ENCODE results near the gene LRCOL1.
"Not testable (repeated sequence)": the region's sequence is repeated elsewhere in the genome, so short reads cannot be mapped to it uniquely, and the experiment has no call there.

The LRCOL1 gene

DNA sequence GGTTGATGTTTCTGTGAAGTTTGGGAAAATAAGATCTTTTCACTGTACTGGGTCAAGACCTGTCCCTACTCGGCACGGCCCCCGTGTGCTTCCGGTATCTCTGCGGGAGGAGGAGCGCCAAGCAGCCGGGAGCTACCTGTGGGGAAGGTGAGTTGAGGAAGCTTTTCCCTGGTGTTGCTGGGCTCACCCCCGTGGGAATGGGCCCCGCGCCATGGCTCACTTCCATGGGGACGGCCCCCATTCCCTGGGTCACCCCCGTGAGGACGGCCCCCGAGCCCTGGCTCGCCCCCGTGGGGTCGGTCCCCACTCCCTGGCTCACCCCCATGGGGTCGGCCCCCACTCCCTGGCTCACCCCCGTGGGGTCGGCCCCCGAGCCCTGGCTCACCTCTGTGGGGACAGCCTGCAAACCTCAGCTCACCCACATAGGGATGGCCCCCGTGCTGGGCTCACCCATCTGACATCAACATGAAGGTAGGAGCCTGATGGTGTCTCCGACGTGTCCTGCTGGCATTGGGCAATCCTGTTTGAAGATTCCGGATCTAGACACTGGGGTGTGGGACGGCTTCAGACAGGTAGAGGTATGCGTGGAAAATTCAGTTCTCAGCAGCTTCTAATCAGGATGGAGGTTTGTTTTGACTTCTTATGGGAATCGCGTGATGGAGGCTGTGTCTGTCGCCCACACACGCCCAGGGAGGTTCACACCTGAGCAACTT lies 9.1 kb downstream of the LRCOL1 start:
- no peak for DNase-seq (ENCODE audit: low read depth, low spot score)

DNA sequence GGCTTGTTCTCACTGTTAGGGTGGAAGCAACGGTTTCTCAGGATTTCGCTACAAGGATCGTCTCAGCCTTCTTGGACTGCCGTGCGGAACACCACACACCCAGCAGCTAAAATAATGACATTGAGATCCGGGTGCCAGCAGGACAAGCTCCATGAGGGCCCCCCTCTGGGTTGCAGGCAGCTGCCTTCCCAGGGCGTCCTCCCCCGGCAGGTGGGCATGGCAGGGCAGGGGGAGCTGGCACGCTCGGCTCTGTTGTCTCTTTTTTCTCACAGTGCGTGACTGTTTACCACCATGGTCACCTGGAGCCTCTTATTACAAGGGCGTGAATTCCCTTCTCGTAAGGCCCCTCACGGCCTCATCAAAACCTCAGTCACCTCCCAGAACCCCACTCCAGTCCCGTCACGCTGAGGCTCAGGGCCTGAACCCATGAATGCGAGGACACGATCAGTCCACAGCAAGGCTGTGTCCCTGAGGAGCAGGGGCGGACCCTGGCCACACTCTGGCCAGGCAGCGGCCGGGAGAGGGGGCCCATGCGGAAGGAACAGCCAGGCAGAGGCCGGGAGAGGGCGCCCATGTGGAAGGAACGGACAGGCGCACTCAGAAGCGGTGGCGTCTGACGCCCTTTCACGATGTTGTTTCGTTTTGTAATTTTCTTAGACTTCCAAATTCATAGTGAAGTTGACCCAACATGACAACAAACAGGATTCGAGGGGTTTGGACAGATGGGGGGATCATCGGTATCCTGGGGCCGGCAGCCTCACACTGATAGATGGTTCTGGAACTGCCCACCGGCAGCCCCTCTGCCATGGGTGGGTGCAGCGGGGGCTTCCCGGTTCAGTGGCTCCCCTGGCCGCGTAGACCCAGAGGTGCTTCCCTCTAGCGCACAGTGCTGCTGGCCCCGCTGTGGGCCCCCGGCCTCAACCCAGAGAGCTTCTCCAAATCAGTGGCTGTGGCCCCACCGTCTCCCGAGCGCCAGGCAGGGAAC lies 10.0 kb downstream of the LRCOL1 start:
- DNase-seq (ENCODE audit: low read depth, low spot score) = no peak

DNA sequence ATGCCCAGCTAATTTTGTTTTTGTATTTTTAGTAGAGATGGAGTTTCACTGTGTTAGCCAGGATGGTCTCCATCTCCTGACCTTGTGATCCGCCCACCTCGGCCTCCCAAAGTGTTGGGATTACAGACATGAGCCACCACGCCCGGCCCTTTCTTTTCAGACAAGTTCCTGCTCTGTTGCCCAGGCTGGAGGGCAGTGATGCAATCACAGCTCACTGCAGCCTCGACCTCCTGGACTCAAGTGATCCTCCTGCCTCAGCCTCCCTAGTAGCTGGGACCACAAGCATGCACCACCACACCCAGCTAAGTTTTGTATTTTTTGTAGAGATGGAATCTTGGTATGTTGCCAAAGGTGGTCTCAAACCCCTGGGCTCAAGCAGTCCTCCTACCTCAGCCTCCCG lies 10.9 kb downstream of the LRCOL1 start:
- not testable (repeated sequence) for DNase-seq (ENCODE audit: low read depth, low spot score)

- no peak for DNase-seq (ENCODE audit: low read depth, low spot score)
These were observed 12.8 kb downstream of the LRCOL1 start for GRCh38 chr12:132597333-132598316.

DNA sequence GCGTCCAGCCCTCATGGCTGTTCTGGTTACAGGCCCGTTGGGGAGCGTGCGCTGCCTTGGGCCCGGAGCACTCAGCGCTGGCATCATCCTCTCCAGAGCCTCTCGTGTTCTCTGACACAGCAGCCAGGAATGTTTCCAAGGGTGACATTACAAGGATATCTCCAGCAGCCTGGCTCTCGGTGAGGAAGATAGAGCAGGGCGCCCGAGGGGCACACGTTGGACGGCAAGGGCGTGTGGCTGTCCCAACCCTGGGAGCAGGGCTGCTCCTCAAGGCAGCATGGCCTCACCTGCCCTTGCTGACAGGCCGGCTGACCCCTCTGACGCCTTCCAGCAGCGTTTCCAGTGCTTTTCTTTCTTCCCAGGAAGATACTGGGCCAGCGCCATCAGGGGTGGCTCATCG lies 14.4 kb downstream of the LRCOL1 start:
- DNase-seq (ENCODE audit: low read depth, low spot score) = no peak

- no peak for DNase-seq (ENCODE audit: low read depth, low spot score)
These were observed 15.2 kb downstream of the LRCOL1 start for GRCh38 chr12:132595183-132595582.

DNA sequence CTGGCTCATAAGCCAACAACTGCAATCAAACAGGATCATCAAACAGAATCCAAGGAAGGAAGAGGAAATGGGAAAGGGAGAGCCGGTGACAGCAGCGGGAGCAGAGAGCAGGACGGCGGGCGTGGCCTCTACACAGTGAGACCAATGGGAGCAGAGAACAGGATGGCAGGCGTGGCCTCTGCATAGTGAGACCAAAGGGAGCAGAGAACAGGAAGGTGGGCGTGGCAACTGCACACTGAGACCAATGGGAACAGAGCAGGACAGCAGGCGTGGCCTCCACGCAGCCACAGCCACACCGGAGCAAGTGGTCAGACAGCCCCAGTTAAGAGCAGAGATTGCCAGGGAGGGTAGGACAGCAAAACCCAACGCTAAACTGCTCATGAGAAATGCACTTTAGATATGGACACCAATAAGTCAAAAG lies 16.4 kb downstream of the LRCOL1 start:
- DNase-seq (ENCODE audit: low read depth, low spot score) = no peak

GRCh38 chr12:132593521-132593920 lies 16.9 kb downstream of the LRCOL1 start:
- DNase-seq (ENCODE audit: low read depth, low spot score) = no peak

DNA sequence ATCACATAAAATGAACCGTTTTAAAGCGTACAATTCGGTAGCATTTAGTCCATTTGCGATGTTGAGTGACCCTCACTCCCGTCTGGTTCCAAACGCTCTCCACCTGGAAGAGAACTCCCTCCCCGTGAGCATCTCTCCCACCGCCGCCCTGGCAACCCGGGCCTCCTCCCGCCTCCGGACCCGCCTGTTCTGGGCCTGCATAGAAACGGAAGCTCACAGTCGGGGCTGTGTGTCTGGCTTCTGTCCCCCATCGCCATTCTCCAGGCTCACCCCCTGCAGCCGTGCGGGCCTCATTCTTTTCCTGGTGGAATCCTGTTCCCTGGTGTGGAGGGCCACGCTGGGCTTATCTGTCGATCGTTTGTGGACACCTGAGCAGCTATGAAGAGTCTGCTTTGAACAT lies 17.3 kb downstream of the LRCOL1 start:
- DNase-seq (ENCODE audit: low read depth, low spot score) = no peak

- DNase-seq (ENCODE audit: low read depth, low spot score) = no peak
These were observed 18.0 kb downstream of the LRCOL1 start for GRCh38 chr12:132592282-132592970.

- no peak for DNase-seq (ENCODE audit: low read depth, low spot score)
These were observed 19.1 kb downstream of the LRCOL1 start for GRCh38 chr12:132591107-132591935.

GRCh38 chr12:132588821-132589669 lies 21.3 kb downstream of the LRCOL1 start:
- no peak for DNase-seq (ENCODE audit: low read depth, low spot score)

- DNase-seq (ENCODE audit: low read depth, low spot score) = no peak
These were observed 22.1 kb downstream of the LRCOL1 start for GRCh38 chr12:132588319-132588718.

GRCh38 chr12:132587781-132588180 lies 22.6 kb downstream of the LRCOL1 start:
- no peak for DNase-seq (ENCODE audit: low read depth, low spot score)

GRCh38 chr12:132586929-132587328 lies 23.5 kb downstream of the LRCOL1 start:
- DNase-seq (ENCODE audit: low read depth, low spot score) = no peak

DNA sequence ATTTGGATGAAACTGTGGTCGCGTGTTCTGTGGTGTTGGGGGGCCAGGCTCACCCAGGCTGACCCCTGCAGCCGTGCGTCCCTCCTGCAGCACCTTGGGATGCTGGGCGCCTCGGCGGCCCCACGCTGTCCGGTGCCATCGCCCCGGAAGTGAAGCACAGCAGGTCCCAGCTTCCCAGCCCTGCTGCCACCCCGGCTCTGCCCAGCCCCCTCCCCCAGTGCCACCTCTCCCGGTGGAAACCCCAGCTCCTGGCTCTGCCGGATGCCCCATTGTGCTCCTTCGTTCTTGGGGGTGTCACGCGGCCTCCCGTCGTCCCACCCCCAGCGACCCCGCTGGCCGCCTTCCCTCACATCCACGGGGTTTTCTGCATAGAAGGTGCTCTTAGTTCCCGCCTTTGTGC lies 25.2 kb downstream of the LRCOL1 start:
- DNase-seq (ENCODE audit: low read depth, low spot score) = no peak

DNA sequence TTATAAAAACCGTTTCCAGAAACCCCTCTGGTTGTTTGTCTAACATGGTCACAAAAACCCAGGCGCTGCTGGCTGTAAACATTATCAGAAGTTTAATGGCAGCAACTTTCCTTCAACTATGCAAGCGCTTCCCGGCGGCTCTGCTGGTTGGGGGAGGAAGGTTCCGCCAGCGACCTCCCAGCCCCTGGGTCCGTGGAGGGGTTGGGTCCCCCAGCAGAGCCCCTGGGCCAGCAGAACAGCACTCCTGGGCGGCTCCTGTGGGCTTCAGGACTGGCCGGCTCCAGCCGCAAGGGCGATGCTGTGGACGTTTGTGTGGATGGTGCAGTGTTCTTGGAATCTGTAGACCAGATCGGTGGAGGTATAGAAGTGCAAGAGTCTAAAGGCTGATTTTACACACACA lies 26.0 kb downstream of the LRCOL1 start:
- no peak for DNase-seq (ENCODE audit: low read depth, low spot score)

DNA sequence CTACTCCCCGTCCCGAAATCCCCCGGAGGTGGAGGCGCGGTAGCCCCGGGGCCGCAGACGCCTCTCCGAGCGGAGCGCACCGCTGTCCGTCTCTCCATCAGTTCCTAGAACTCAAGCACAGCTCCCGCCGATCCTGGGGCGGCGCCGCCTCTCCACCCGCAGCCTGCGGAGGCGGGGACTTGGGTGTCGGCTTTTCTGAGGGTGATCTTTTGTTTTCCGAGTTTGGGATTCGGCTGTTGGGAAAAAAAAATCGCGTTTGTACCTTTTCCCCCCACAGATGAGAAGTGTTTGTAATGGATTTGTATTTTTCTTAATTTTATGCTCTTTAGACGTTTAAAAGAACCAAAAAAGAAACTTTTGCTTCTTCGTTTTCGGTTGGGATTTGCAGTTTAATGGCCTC lies 26.6 kb downstream of the LRCOL1 start:
- no peak for DNase-seq (ENCODE audit: low read depth, low spot score)

- no peak for DNase-seq (ENCODE audit: low read depth, low spot score)
These were observed 27.0 kb downstream of the LRCOL1 start for GRCh38 chr12:132583411-132583710.
